HepG2 (cell line): ENCODE measurements around the gene GH2. TPM values are rescaled to one million over a fixed set of nuclear protein-coding genes. Genes with fewer than 3 reads are reported as not detected.

Source experiments
- CBX1 ChIP-seq: IDR thresholded peaks from one replicate; pipeline ENCODE4 v1.6.1; 2016; ENCODE audit warnings: antibody characterized with exemption, low read depth
- EZH2 ChIP-seq: conservative IDR thresholded peaks from 2 replicates; pipeline ENCODE4 v1.6.1; 2012; ENCODE audit warnings: mild to moderate bottlenecking, low read depth, low read length, moderate library complexity
- MATR3 ChIP-seq: sonication (generic); formaldehyde crosslinking; IDR thresholded peaks from 2 replicates; pipeline ENCODE4 v1.4.0; 2020; ENCODE audit warnings: missing genetic modification reagents
- MTF1 ChIP-seq: sonication (generic); formaldehyde crosslinking; IDR thresholded peaks from 2 replicates; pipeline ENCODE4 v1.5.0; 2020; ENCODE audit warnings: missing genetic modification reagents
- REXO4 ChIP-seq: sonication (generic); formaldehyde crosslinking; IDR thresholded peaks from 2 replicates; pipeline ENCODE4 v1.8.0; 2022; ENCODE audit warnings: missing genetic modification reagents, mild to moderate bottlenecking, borderline replicate concordance
- SMC3 ChIP-seq: IDR thresholded peaks from 2 replicates; pipeline ENCODE4 v1.6.1; 2011; ENCODE audit warnings: low read length, improper control_type of control experiment
- STAG1 ChIP-seq: sonication (generic); formaldehyde crosslinking; IDR thresholded peaks from 2 replicates; pipeline ENCODE4 v1.4.0; 2020; ENCODE audit warnings: missing genetic modification reagents
- TERF1 ChIP-seq: sonication (generic); formaldehyde crosslinking; IDR thresholded peaks from 2 replicates; pipeline ENCODE4 v1.8.0; 2022; ENCODE audit warnings: mild to moderate bottlenecking, missing genetic modification reagents, moderate library complexity
- ZNF33B ChIP-seq: sonication (generic); formaldehyde crosslinking; IDR thresholded peaks from 2 replicates; pipeline ENCODE4 v1.5.1; 2020; ENCODE audit warnings: mild to moderate bottlenecking, missing genetic modification reagents
- ZNF354B ChIP-seq: sonication (generic); formaldehyde crosslinking; IDR thresholded peaks from 2 replicates; pipeline ENCODE4 v1.8.0; 2022; ENCODE audit warnings: mild to moderate bottlenecking, missing genetic modification reagents
- ZNF589 ChIP-seq: sonication (generic); formaldehyde crosslinking; conservative IDR thresholded peaks from 2 replicates; pipeline ENCODE4 v1.8.0; 2022; ENCODE audit warnings: mild to moderate bottlenecking, moderate library complexity, missing genetic modification reagents
- ZNF746 ChIP-seq: sonication (generic); formaldehyde crosslinking; IDR thresholded peaks from 2 replicates; pipeline ENCODE4 v1.8.0; 2022; ENCODE audit warnings: mild to moderate bottlenecking, missing genetic modification reagents
- ZNF749 ChIP-seq: sonication (generic); formaldehyde crosslinking; IDR thresholded peaks from 2 replicates; pipeline ENCODE4 v1.8.0; 2022; ENCODE audit warnings: mild to moderate bottlenecking, missing genetic modification reagents, moderate library complexity, borderline replicate concordance
- ZNF800 ChIP-seq: sonication (generic); formaldehyde crosslinking; IDR thresholded peaks from 2 replicates; pipeline ENCODE4 v1.4.0; 2020; ENCODE audit warnings: missing genetic modification reagents
- polyA plus RNA-seq, 8 experiments: library from polyadenylated mRNA; depleted of rRNA in 3 of 8; stranded (reverse) in 7 of 8; unstranded in 1 of 8; fragments of >200 nt; fragmentation: Illumina TruSeq in 4 of 8; extraction: Trizol in 4 of 8; gene quantifications; 2 replicates each; pipeline versions ENCODE4 v1.2.1 to v1.2.3, GENCODE V29; 2011 to 2016; ENCODE audit warnings: low read depth in 4 of 8, missing spikeins in 1 of 8, mixed read lengths in 1 of 8; ENCODE audit not compliant: insufficient read depth in 1 of 8
- total RNA-seq, 5 experiments: library from RNA; depleted of rRNA; stranded (reverse); fragments of >200 nt; fragmentation: Illumina TruSeq; extraction: Trizol; gene quantifications; 2 replicates each; pipeline ENCODE4 v1.2.3, GENCODE V29; 2016; ENCODE audit warnings: low read depth in 1 of 5
- TF ChIP-seq, protein P1 (sequence below): sonication (generic); formaldehyde crosslinking; IDR thresholded peaks from 2 replicates; pipeline ENCODE4 v1.5.1; 2020; ENCODE audit warnings: missing genetic modification reagents, mild to moderate bottlenecking, borderline replicate concordance
- TF ChIP-seq, protein P2 (sequence below): sonication (generic); formaldehyde crosslinking; IDR thresholded peaks from 2 replicates; pipeline ENCODE4 v1.5.1; 2020; ENCODE audit warnings: mild to moderate bottlenecking, missing genetic modification reagents, moderate library complexity
- TF ChIP-seq, protein P3 (sequence below): sonication (generic); formaldehyde crosslinking; IDR thresholded peaks from 2 replicates; pipeline ENCODE4 v1.4.0; 2020; ENCODE audit warnings: mild to moderate bottlenecking, missing genetic modification reagents

GH2 gene
- total and polyA plus RNA-seq, 2 of the 13 experiments (the other 11 are each of a cell fraction or from before 2014, with no cell fraction given), result not detected

DNA sequence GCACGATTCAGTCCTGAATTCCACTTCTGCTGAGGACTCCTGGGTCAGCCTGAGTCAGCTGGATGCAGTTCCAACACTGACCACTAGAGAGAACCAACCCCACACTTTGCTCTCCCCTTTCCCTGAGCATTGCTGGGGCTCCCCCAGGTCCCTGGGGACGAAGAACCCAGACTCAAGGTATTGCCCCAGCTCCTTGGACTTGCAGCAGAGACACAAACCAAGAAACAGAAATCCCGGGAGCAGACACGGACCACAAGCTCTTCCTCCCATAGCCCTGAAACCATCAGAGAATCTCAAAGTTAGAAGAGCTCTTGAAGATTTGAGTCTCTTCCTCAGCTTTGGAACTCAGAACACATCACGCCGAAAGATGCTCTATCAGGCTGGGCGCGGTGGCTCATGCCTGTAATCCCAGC lies 37.6 kb upstream of the GH2 start (continued):
- TF ChIP-seq, protein P1, sequence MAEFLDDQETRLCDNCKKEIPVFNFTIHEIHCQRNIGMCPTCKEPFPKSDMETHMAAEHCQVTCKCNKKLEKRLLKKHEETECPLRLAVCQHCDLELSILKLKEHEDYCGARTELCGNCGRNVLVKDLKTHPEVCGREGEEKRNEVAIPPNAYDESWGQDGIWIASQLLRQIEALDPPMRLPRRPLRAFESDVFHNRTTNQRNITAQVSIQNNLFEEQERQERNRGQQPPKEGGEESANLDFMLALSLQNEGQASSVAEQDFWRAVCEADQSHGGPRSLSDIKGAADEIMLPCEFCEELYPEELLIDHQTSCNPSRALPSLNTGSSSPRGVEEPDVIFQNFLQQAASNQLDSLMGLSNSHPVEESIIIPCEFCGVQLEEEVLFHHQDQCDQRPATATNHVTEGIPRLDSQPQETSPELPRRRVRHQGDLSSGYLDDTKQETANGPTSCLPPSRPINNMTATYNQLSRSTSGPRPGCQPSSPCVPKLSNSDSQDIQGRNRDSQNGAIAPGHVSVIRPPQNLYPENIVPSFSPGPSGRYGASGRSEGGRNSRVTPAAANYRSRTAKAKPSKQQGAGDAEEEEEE (CRISPR knock-in tag), result no peak
- TF ChIP-seq MATR3 (no peak), EZH2 (no peak), REXO4 (CRISPR knock-in tag) (no peak), ZNF354B (CRISPR knock-in tag) (no peak), ZNF800 (CRISPR knock-in tag) (no peak), ZNF746 (CRISPR knock-in tag) (no peak), MTF1 (CRISPR knock-in tag) (no peak), STAG1 (CRISPR knock-in tag) (peak; percentile 92), ZNF33B (no peak), CBX1 (no peak), SMC3 (peak; percentile 79), TERF1 (no peak), ZNF749 (CRISPR knock-in tag) (no peak), ZNF589 (CRISPR knock-in tag) (no peak)
- TF ChIP-seq, protein P2, sequence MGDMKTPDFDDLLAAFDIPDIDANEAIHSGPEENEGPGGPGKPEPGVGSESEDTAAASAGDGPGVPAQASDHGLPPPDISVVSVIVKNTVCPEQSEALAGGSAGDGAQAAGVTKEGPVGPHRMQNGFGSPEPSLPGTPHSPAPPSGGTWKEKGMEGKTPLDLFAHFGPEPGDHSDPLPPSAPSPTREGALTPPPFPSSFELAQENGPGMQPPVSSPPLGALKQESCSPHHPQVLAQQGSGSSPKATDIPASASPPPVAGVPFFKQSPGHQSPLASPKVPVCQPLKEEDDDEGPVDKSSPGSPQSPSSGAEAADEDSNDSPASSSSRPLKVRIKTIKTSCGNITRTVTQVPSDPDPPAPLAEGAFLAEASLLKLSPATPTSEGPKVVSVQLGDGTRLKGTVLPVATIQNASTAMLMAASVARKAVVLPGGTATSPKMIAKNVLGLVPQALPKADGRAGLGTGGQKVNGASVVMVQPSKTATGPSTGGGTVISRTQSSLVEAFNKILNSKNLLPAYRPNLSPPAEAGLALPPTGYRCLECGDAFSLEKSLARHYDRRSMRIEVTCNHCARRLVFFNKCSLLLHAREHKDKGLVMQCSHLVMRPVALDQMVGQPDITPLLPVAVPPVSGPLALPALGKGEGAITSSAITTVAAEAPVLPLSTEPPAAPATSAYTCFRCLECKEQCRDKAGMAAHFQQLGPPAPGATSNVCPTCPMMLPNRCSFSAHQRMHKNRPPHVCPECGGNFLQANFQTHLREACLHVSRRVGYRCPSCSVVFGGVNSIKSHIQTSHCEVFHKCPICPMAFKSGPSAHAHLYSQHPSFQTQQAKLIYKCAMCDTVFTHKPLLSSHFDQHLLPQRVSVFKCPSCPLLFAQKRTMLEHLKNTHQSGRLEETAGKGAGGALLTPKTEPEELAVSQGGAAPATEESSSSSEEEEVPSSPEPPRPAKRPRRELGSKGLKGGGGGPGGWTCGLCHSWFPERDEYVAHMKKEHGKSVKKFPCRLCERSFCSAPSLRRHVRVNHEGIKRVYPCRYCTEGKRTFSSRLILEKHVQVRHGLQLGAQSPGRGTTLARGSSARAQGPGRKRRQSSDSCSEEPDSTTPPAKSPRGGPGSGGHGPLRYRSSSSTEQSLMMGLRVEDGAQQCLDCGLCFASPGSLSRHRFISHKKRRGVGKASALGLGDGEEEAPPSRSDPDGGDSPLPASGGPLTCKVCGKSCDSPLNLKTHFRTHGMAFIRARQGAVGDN (CRISPR knock-in tag), result no peak; the same call in 1 of the 2 replicates
- TF ChIP-seq, protein P3, sequence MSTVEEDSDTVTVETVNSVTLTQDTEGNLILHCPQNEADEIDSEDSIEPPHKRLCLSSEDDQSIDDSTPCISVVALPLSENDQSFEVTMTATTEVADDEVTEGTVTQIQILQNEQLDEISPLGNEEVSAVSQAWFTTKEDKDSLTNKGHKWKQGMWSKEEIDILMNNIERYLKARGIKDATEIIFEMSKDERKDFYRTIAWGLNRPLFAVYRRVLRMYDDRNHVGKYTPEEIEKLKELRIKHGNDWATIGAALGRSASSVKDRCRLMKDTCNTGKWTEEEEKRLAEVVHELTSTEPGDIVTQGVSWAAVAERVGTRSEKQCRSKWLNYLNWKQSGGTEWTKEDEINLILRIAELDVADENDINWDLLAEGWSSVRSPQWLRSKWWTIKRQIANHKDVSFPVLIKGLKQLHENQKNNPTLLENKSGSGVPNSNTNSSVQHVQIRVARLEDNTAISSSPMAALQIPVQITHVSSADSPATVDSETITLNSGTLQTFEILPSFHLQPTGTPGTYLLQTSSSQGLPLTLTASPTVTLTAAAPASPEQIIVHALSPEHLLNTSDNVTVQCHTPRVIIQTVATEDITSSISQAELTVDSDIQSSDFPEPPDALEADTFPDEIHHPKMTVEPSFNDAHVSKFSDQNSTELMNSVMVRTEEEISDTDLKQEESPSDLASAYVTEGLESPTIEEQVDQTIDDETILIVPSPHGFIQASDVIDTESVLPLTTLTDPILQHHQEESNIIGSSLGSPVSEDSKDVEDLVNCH (CRISPR knock-in tag), result no peak
